MV-4-11 (cell line): ENCODE data around the gene KRT35.

Source experiments
- DNase-seq: peaks from one replicate; lab custom pipeline; 2025; lab: John Stamatoyannopoulos, UW

KRT35 gene

DNA sequence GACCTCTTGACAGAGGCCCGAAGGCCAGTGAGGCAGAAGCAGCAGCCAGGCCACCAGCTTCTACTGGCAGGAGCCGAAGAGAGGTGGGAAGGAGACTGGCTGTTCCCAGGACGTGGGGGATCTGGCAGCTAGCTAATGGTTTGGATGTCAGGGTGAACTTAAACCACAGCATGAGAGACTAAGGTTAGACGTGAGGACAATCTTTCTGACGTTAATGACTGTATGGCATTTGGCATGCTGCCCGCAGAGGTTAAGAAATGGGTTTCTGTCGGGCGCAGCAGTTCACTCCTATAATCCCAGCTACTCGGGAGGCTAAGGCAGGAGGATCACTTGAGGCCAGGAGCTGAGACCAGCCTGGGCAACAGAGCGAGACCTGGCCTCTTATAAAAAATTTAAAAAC is 30.8 kb upstream of the KRT35 start:
- DNase-seq: no peak

DNA sequence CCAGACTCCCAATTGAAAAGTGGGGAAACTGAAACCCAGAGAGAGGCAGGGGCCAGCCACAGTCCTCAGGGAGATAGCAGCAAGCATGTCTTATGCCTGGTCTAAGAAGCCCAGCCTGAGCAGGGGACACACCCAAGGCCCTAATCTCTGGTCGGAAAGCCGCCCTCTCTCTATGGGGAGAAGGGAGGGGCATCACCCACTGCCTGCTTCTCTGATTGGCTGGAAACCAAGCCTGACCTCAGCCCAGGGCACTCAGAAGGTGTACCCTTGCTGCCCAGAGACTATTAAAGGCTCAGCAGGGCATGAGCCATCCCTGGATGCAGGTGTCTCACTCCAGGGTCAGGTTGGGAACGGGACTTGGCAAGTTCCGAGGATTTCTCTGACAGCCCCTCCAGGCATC is 30.2 kb upstream of the KRT35 start:
- DNase-seq: no peak

DNA sequence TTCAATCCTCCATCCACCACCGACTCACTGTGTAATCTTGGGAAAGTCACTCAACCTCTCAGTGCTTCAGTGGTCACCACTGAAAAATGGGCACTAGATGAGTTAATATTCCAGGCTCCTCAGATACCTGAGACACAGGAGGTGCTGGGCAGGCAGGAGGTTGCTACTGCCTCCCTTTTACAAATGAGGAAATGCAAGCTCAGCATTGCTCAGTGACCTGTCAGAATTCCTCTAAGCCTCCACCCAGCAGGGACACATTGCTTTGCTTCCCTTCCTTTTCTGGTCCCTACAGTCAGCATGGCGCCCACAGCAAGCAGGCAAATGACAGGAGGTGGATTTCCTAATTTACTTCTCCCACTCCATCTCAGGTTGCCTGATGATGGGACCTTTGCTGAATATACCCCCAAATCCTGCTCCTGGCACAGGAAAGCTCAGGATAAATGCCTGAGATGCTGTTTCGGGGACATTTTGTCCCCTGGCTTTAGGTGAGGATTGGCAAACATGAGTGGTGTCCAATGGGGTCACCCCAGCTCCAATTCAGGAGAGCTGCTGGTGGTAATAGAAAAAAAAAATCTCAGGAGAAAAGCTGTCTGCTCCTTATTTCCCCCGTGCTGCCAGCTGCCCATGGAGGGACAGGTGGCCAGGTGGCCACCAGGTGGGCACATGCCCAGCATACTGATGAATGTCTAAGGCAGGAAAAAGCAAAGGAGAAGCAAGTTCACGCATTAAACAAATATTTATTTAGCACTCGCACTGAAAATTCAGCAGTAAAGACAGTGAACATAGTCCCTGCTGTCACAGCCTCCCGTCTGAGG is 29.5 kb upstream of the KRT35 start:
- DNase-seq: no peak

DNA sequence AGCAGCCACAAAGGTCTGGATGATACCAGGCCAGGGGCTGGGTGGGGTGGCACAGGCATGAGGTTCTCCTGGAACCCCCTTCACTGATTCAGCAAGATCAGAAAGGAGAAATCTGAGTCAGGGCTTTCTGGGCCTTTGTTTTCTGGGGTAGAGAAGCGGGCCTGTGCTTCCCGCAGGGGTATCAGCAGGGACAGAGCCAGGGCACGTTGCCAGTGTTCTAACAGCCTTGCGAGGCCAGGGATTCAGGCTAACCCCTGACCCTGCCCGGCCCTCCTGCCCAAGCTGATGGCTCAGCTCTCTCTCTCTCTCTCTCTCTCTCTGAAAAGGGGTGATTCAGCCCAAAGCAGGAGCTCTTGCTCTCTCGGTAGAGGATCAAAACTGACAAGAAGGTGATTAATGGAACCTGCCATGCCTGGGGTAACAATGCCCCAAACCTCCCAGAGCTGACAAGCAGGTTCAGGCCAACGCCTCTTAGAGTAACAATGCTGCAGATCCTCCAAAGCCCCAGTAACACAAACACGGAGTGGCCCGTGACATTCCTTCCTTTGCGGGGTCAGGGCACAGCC is 26.4 kb upstream of the KRT35 start:
- DNase-seq: no peak

DNA sequence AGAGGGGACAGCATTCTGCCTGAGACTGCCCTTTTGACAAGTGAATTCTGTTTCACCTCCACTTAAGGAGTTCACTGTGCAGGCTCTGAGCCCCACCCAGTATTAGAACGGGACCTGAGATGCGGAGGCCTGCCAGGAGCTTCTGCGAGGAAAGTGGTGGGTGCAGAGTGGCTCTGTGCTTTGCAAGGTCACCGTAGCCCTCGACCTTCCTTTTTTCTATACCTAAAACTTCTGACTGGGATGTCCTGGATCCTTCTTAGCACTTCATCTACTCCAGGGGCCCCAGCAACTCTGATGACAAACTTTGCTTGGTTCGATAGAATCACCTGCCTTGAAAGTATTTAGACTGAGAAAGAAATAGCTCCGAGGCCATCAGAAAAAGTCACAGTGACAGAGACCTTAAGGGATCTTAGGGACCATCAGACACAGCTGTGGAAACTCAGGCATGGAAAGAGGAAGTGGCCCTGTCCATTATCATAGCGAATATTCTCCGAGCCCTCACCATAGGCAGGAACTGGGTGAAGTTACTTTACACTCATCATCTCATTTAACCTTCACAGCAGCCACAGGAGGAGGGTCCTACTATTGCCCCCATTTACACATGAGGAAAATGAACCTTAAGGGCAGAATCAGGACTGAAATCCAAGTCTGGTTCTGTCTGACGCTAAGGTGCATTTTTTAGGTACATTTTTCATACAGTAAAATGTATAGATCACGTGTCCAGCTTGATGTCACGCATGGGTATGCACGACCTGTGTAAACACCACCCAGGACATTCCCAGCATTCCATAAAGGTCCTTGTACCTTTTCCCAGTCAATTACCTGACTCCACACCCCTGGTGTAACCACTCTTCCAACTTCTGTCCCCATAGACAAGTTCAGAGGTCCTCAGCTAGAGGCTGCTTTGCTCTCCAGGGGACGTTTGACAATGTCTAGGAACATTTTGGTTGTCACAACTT is 25.1 kb upstream of the KRT35 start:
- peak; percentile 86 for DNase-seq

DNA sequence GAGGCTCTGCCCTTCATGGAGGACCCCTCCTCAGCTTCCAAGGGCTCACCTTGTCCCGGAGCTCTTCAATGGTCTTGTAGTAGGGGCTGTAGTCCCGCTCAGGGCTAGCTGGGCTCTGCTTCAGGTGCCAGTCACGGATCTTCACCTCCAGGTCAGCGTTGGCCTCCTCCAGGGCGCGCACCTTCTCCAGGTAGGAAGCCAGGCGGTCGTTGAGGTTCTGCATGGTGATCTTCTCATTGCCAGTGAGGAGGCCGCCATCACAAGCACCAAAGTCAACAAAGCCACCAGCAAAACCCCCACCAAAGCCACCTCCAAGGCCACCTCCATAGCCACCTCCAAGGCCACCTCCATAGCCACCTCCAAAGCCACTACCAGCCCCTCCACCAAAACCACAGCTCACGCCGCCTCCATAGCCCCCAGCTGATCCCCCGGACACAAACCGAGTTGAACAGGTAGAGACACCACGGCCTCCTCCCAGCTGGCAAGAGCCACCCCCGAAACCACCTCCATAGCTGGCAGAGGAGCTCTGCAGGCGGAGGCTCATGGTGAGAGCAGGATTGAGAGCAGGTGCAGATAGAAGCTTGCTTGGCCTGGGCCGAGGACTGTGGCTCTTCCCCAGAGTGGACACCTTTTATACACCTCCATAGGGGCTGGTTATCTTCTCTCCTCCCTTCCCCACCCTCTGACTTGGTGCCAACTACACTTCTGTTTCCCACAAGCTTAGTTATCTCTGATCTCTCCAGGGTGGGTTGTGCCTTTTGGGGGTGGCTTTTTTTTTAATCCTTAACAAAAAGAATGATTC is 24.3 kb upstream of the KRT35 start, which contains the start of gene KRT13:
TSS of gene KRT13 (minus strand) at position 606 of the 802 bp plus-strand sequence. CDS start at position 544, 62 bp downstream.
- DNase-seq: no peak

DNA sequence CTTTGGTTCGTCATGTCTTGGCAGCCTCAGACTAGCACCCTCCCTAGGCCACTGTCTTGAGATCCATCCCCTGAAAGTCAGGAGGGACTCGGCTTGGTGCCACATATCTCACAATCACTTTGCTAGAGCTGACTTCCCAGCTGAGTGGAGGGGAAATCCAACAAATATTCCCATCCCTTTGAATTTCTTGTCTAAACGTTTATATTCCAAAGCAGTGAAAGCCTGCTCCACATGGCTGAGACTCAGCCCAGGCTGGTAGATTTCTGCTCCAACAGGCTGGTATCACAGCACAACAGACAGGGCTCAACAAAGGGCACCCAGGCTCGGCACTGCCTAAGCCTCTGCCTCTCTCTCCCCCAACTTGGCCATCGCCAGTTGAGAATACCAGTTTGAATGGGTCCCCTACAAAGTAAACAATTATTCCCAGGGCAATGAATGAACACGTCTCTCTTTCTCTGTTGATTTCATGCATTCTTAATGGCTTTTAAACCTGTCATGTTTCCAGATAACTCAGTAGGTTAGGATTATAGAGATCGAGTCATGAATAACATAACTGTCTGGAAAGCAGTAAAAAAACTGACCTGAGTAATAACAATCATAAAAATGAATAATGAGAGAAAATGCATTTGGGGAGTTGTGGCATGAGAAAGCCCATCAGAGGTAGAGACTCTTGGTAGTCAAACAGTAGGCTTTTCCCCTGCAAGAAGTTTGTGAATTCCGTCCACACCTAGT is 23.5 kb upstream of the KRT35 start:
- DNase-seq: no peak

DNA sequence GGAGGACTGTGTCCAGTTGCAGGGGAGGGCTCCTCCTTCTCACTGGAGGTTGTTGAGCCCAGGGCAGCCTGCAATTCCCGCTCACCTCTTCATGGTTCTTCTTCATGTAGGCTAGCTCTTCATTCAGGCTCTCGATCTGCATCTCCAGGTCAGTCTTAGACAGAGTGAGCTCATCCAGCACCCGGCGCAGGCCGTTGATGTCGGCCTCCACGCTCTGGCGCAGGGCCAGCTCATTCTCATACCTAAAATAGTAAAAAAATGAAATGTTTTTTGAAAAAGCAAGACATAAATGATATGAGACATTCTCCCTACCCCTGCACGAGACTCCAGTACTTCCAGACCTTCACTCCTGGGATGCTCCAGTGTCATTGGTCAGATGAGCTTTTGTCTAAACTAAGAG is 22.3 kb upstream of the KRT35 start:
- DNase-seq: no peak

DNA sequence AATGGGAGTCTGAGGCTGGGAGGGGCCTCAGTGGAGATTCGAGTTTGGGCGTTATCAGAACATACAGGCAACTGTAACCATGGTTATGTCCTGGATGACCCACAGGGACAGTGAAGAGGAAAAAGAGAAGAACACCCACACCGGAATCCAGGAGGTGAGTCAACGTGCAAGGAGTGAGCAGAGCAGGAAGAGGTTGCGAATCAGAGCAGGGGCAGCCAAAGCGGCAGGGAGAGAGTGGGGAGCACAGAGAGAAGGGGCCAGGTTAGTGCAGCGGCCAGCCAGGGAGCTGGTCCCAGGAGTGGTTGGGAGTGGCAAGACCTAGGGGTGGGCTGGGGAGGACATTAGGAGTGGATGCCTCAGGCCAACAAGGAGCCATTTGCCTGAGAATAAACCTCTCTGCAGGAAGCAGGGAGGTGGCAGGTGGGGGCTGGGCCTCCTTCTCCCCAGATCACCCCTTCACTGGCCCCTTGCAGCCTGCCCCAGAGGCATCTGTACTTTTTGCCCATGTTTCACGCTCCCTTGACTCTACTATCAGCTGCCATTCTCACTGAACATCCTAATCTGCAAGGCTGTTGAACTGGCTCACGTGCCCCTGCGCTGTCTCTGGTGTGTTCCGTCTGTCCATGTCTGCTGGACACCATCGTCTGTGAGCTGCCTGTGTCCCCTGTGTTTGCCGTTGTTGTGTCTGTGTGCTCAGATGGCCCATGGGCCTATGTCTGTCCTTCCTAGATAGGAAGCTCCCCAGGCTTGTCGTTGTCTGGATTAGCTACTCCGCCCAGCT is 19.4 kb upstream of the KRT35 start:
- no peak for DNase-seq

DNA sequence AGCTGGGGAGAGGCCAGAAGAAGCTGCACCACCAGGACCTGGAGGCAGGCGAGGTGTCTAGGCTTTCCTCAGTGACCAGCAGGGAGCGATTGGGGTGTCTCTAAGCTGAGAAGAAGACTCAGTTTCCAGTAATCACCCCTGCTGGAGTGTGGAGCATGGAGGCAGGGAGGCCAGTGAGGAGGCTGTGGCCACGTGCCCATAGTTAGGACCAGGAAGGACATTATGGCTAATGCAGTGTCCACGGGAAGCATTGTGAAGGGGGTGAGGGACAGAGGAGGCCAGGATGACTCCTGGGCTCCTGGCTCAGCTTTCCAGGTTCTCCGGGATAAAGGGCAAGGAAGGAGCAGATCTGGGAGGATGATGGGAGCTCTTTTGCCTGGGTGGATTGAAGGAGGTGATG is 18.8 kb upstream of the KRT35 start:
- no peak for DNase-seq

DNA sequence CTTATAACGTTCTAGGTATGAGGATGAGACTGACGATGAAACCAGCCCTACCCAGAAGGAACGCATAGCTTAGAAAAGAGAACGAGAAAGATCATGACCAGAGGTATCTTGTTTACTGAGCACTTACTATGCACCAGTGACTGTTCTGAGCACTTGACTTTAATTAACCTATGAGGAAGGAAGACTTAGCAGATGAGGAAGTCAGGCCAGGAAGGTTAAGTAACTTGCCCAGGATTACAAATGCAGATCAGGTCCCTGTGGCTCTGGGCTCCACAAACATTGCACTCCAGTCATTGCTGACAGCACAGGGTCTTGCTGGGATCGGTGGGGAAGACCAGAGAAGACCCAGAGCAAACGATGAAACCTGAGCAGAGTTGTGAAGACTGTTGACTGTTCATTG is 17.3 kb upstream of the KRT35 start:
- peak; percentile 92 for DNase-seq

DNA sequence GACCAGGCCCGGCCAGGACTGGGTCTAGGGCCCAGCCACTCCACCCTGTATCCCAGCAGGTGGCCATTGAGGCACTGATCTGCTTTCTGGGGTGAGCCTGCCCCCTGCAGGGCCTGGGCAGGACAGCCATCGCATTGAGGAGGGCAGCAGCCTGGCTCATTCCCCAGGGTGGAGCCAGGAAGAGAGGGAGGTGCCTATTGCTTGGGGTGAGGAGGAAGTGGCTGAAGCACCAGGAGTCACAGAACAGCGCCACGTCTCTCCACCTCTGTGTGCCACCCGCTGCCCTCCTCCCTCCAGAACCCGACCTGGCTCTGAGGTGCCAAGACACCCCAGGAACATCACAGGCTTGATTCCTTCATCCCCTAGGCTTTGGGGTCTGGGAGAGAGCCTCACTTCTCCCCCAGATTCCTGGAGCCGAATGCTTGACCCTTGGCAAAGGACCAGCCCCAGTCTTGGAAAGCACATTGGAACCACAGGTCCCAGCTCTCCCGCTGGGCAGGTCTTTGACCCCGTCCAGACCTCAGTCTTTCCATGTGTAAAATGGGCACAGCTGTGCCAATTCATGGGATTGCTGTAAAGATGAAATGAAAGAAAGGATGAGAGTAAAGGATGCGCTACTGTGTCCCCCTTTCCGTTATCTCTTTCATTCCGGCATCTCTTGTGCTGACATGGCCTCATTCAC is 16.0 kb upstream of the KRT35 start:
- peak; percentile 89 for DNase-seq

DNA sequence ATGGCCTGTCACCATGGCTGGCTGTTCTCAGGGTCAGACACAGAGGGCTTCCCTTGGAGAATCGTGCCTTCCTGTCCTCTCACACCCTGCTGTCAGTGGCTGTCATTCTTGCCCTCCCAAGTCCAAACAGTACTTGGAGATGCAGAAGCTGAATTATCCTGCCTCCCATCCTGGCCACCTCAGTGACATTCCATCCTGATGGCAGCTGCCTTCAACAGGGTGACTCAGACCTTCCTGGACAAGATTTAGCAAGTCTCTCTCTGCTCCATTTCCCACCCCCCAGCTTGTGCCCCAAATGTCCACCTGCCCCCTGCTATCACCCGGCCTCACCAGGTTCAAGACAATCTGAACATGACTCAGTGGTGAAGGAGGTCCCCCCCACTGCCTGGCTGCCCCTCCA is 13.6 kb upstream of the KRT35 start:
- DNase-seq: no peak

DNA sequence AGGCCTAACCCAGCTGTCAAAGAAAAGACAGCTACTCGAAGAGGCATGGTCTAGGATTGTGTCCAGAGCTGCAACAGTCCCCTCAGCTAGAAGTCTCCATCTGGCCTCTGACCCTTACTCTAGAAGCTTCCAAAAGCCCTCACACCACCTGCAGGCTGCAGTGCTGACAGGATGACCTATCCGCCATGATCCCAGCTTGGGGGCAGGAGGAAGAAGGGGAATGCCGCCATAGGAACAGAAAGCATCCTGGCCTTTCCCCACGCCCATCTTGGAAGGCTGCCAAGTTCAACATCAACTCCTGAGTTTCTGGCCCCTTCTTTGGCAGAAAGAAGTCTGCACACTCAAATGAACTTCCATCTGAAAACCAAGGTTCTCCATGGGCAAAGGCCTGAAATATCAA is 11.8 kb upstream of the KRT35 start:
- no peak for DNase-seq

DNA sequence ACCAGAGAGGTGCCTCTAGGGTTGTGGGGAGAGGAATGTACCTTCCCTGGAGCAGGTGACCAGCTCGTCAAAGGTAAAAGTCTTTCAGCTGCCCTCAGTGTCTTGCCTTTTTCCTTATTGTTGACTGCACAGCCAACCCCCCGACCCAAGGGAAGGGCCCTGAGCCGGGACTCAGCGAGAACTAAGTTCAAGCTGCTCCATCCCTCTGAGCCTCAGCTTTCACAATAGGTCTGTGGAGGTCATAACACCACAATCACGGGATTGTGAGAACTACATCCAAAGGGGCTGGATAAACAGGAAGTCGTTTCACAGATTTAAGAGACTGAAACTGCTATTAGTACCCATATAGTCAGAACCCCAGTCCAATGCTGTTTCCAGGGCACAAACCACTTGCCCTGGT is 11.4 kb upstream of the KRT35 start:
- peak; percentile 69 for DNase-seq

DNA sequence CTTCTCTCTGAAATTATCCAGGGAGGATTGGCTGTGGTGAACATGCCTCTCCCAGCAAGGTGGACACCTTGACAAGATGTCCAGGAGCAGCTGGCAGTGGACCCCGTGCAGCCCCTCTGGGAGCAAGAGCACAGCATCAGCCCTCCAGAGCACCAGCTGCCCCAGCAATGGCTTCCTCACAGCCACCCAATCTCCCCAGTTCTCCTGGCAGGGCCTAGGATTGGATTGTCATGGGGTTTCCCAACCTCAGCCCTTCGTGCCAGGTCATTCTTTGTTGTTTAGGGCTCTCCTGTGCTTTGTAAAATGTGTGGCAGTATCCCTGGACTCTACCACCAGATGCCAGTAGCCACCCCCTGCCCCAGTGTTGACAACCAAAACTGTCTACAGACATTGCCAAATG is 10.5 kb upstream of the KRT35 start:
- DNase-seq: no peak

DNA sequence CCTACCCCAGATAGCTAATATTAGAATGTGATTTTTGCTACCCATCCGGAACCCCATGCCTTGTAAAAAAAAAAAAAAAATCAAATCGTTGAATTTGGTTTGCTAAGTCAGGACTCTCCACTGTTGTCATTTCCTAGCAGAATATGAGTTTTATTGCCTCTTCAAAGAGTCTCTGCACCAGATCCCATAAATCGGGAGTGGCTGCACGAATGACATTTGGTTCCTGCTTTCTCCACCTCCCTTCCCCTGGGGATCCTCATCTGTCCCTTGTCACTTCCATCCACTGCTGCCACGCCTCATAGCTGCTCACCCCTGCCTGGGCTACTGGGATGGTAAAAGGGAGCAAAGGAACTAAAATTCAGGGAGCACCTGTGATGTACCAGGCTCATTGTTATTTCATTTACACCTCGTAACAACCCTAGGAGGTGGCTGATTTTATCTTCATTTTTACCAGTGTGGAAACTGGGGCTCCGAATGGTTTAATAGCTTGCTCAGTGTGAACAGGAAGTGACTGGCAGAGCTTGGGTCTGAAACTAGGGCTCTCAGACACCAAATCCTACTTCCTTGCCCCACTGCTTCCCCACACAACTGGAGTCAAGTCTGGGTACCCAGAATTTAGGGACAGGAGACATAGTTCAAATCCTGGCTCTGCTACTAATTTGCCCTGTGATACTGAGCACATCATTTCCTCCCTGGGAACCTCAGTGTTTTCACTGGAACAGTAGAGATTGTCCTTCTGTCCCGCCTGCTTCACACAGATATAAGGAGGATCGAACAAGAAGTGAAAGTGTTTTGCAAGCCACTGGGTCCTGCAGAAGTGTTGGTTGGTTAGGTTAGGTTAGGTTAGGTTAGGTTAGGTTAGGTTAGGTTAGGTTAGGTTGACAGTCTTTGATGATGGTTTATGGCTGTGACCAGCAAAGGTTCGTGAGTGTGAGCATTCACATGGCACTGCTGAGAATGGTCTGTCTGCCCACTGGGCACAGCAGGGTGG is 9.3 kb upstream of the KRT35 start:
- peak; percentile 76 for DNase-seq

DNA sequence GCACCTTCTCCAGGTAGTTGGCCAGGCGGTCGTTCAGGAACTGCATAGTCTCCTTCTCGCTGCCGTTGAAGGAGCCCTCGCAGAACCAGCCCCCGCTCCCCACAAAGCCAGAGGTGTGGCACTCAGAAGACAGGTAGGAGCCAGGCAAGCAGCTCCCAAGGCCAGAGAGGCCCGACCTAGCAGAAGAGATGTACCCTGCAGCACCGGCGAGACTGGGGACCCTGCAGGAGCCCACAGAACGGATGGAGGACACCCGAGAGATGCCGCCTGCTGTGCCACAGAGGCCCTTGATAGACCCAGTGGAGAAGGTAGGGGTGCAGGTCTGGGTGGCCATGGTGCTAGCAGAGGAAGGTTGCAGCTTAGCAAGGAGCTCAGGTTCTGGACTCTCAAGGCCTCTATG is 8.6 kb upstream of the KRT35 start, which contains the start of gene KRT36:
TSS of gene KRT36 (minus strand) at position 380 of the 400 bp plus-strand sequence. CDS start at position 334, 46 bp downstream.
- DNase-seq: no peak
